Adrenal gland (tissue), 5 donors: ENCODE data around the gene LRRC28.

ENCODE experiments used
- CTCF ChIP-seq, 6 experiments: fragments of 450-650 bp in 4 of 6; fragments of 200-600 bp in 2 of 6; sonication (generic) in 1 of 6; IDR thresholded peaks; 1 replicate in 5 of 6; 2 replicates in 1 of 6; pipeline versions ENCODE4 v1.5.1 to v1.8.0; 2016 to 2021; ENCODE audit warnings: antibody characterized with exemption in 6 of 6, mild to moderate bottlenecking in 2 of 6, moderate library complexity in 1 of 6
- POLR2A ChIP-seq, 2 donors: fragments of 450-650 bp; IDR thresholded peaks; one replicate each; pipeline ENCODE4 v1.6.1; 2017; ENCODE audit warnings: antibody characterized with exemption in 2 of 2, mild to moderate bottlenecking in 2 of 2, moderate library complexity in 1 of 2
- donor health status: DM: no; HTN: no; CAD: no.

GRCh38 chr15:99341786-99342185 lies 90.5 kb downstream of the LRRC28 start:
- TF ChIP-seq CTCF (IDR thresholded peaks at IDR 0.05) (no peak), POLR2A (IDR thresholded peaks at IDR 0.05) (no peak)
